Choroid plexus epithelial cell (primary cell): ENCODE measurements around the gene TULP1.
"Not testable (repeated sequence)": the region's sequence is repeated elsewhere in the genome, so short reads cannot be mapped to it uniquely, and the experiment has no call there.

Source experiments
- DNase-seq: peaks from one replicate; pipeline ENCODE4 v3.0.0-alpha.2; 2010; ENCODE audit warnings: low read depth
- H3K4me3 ChIP-seq: 2 replicates; pipeline ENCODE4 v1.5.1; 2011; ENCODE audit warnings: low read depth, mild to moderate bottlenecking, control low read depth, low read length, moderate library complexity
- CTCF ChIP-seq: conservative IDR thresholded peaks from 2 replicates; pipeline ENCODE4 v1.5.1; 2011; ENCODE audit warnings: low read depth, mild to moderate bottlenecking, control low read depth, inconsistent platforms, low read length, moderate library complexity

The TULP1 gene

GRCh38 chr6:35539223-35539622 lies 26.5 kb upstream of the TULP1 start:
- DNase-seq, result no peak
- H3K4me3 ChIP-seq, result no peak overlapping the region
- TF ChIP-seq CTCF, result no peak

GRCh38 chr6:35535847-35536246 lies 23.2 kb upstream of the TULP1 start:
- DNase-seq, H3K4me3 ChIP-seq: not testable (repeated sequence)

- no peak overlapping the region for H3K4me3 ChIP-seq
- TF ChIP-seq CTCF, result no peak
- DNase-seq, result peak; percentile 34
These were observed 21.9 kb upstream of the TULP1 start for GRCh38 chr6:35534407-35535170.

- no peak for TF ChIP-seq CTCF
- H3K4me3 ChIP-seq, result no peak overlapping the region
- DNase-seq, result no peak
These were observed 21.3 kb upstream of the TULP1 start for GRCh38 chr6:35533981-35534380.

- DNase-seq, result no peak
- TF ChIP-seq CTCF, result no peak
- no peak overlapping the region for H3K4me3 ChIP-seq
These were observed 19.4 kb upstream of the TULP1 start for GRCh38 chr6:35532126-35532525.

GRCh38 chr6:35524380-35525020 lies 11.8 kb upstream of the TULP1 start:
- H3K4me3 ChIP-seq, result no peak overlapping the region
- DNase-seq, result no peak
- no peak for TF ChIP-seq CTCF

- DNase-seq, result peak; percentile 72
- TF ChIP-seq CTCF, result peak; percentile 97
- peak overlapping the region; percentile 38 for H3K4me3 ChIP-seq
These were observed 10.3 kb upstream of the TULP1 start for GRCh38 chr6:35522660-35523658.
